MM.1S (cell line): ENCODE measurements around the gene CD101.

Experiments
- CTCF ChIP-seq: fragments of 300-600 bp; sonication (generic); IDR thresholded peaks from 2 replicates; pipeline ENCODE4 v1.5.1; 2016; ENCODE audit warnings: antibody characterized with exemption, low read length, mixed read lengths
- EZH2 ChIP-seq: fragments of 300-600 bp; sonication (generic); optimal IDR thresholded peaks from 2 replicates; pipeline ENCODE3; 2017; ENCODE audit warnings: low read depth, mild to moderate bottlenecking, antibody characterized with exemption, low read length, mixed read lengths

GRCh38 chr1:117077267-117077666, 75.7 kb downstream of the CD101 start:
- TF ChIP-seq CTCF (no peak), EZH2 (no peak)
